Stimulated activated CD8-positive, alpha-beta memory T cell treated with anti-CD3 and anti-CD28 coated beads, Interleukin-4, amount 100 ng/mL, for 24 hours (primary cell): ENCODE data around the gene NR1H4.
"Not testable (repeated sequence)": the region's sequence is repeated elsewhere in the genome, so short reads cannot be mapped to it uniquely, and the experiment has no call there.

Experiments
- DNase-seq: peaks from one replicate; pipeline ENCODE4 v3.0.0-alpha.2; 2020; ENCODE audit warnings: low read depth

The NR1H4 gene

DNA sequence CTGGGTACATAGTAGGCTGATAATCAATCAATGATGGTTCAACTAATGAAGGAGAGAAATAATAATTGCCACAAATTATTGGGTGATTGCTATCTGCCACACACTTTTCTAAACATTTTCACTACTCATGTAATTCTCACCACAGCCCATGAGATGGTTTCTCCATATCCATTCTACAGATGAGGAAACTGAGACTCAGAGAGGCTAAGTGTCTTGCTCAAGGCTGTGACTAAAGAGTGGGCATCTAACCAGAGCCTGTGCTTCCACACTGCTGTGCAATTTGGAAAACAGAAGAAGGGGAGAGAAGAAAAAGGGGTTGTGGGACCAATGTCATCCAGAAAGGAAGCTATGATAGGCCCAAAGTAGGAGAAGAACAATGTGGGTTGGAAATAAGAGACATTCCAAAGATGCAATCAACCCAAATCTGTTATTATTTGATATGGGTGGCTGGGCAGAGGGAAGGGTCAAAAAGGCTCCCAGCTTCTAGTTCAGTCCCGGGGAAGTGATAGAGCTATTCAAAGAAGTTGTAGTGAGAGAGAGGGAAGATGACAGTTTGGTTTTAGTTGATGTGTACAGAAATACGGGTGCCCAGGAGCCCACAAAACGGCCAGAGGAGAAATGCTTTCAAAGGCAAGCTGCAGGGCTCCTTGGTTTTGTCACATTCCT lies 483 bp upstream of the NR1H4 start:
- no peak for DNase-seq

DNA sequence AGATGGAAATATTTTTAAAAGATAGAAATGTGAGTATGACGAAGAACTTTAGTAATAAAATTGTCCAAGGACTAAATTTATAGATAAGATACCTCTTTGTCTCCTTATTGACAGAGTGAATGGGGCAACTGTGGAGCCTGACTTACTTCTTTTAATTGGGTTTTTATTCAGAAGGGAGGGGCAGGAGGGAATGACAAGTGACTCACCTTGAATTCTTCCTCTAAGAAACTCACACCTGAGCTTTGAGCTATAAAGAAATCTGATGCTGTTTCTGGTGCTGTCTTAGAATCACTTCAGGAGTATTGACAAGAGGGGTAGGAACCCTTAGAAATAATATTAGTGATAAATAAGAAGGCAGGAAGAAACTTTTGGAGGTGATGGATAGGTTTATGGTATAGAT lies 951 bp downstream of the NR1H4 start:
- no peak for DNase-seq

DNA sequence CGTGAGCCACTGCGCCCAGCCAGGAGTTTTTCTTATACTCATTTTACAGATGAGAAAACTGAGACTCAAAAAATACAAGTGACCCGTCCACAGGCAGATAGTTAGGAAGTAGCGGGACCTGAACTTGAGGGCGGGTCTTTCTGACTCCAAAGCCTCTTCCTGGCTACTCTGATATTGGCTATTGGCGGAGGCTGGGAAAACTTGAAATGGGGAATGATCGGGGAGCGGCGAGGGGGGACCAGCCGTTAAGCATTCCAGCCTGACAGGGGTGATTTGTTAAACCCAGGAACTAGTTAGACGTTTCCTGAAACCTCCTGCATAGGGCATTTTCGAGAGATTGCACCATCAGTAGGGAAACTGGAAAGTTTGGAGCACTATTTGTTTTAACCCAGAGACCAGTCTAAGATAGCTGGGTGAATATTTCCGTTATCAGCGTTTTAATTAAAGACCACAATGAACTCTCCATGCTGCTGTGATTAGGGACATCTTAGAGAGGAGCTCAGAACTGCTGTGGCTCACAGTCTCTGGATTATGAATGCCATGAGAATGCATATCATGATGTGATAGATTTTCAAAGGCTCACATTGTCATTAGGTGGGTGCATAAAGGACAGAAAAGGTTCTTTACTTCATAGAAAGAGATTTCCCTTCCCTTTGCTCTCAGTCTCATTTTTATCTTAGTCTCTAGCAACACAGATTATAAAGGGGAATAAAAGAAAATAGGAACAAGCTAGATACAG lies 2.5 kb downstream of the NR1H4 start:
- DNase-seq, result no peak

DNA sequence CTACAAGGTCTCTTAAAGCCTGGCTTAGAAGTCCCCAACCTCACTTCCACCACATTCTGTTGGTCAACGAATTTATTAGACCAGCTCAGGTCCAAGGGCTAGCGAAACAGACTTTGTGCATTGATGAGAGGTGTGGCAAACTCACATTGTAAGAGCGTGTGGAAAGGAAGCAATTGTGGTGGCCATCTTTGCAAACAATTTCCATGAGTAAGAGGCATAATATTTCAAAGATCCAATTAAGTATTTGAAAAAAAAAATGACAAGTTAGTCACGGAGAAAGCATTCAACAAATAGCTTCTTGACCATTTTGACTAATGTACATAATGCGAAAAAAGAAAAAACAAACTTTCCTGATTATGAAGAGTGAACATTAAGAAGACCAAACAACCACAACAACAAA lies 7.4 kb downstream of the NR1H4 start:
- DNase-seq, result no peak

DNA sequence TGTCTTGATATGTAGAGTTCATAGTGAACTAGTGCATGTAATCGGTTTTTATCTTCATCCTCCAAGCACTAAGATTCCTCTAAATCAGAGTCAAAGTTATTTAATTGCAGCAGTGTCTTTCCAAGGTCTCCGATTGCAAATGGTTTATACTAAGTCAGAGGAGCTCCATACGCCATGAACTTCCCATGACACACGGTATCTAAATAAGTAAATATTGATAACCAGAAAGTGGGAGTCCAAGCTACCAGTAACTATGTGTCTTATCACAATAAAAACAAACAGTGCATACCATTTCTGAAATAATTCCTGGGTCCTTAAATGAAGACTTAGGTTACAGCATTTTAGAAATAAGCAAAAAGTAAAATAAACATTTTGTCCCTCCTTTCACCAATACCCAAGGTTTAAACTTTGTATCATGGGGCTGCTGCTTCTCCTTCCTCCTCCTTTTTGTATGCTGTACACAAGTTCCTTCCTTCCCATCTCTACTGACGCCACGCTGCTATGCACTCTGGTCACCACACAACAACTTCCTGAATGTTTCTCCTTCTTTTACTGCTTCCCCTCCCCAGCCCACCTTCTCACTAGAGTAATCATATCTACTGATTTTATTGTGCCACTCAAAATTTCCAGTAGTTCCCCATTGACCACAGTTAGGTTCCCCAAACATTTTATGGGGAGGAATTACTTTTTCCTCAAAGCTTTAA lies 10.7 kb downstream of the NR1H4 start:
- no peak for DNase-seq

DNA sequence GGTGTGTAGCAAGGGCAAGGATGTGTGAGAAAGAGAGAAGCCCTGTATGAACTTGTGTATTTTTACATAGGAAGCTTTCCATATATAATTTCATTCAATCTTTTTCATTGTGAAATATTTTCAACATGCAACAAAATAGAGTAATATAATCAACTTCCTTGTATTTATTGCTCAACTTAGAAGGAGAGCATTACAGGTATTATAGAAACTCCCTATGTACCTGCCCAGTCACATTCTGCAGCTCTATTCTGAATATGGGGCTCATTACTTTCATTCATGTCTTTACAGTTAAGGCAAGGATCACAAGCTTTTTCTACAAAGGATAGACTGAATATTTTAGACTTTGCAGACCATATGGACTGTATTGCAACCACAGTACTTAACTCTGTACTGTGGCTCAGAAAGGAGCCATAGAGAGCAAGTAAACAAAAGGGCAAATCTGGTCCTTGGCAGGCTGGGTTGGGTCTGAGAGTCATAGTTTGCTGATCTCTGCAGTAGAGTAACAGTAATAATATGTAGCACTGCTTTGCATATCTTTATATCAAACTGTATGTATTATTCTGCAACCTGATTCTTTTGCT lies 11.3 kb downstream of the NR1H4 start:
- DNase-seq, result no peak

DNA sequence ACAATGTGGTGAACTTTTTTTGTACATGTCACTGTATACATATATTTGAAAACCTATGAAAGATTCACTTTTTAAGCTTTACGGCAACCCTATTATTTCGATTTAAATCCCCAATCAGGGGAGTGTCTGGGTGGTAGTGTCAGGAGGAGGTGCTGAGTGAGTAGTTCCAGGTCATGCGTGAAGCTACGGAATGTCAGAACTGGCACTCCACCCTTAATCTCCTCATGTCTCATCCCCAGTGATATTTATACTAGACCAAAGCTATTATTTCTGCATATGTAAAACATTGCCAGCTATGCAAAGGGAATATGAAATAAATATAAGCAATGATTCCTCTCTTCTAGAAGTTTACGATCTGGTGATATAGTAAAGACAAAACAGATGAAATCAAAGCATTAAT lies 12.3 kb downstream of the NR1H4 start:
- DNase-seq, result no peak

DNA sequence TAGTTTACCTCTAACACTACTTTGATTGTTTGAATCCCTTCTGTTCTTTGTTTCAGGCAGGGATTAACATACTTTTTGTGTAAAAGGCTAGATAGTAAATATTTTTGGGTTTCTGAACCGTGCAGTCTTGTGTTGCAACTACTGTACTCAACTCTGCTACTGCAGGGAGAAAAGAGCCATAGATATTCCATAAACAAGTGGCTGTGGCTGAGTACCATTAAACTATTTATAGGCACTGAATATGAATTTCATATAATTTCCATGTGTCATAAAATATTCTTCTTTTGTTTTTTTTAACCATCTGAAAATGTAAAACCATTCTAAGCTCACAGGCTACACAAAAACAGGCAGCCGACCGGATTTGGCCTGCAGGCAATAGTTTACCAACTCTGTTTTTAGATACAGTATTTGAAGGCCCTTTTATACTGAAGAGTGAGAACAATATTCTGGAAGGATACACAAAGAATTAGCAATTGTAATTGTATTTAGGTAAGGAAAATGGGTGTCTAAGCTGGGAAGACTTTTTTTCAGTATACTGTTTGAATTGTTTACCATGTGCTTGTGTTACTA lies 15.7 kb downstream of the NR1H4 start:
- no peak for DNase-seq

DNA sequence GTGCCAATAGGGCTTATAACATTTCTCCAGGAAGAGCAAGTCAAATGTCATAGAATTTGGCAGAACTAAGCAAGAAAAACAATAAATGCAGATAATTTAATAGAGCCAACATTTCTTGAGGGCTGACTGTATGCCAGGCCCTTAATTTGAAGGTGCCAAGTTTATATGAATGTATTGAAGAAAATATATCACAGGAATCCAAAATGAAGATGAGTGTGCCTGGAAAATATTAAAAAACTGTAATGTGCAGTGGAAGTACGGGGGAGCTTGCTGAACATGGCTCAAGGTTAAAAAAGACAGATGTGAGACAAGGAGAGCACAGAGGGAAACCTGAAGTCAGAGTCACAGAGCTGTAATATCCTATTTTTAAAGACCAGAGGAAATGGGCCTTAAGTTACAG lies 16.4 kb downstream of the NR1H4 start:
- DNase-seq, result no peak

DNA sequence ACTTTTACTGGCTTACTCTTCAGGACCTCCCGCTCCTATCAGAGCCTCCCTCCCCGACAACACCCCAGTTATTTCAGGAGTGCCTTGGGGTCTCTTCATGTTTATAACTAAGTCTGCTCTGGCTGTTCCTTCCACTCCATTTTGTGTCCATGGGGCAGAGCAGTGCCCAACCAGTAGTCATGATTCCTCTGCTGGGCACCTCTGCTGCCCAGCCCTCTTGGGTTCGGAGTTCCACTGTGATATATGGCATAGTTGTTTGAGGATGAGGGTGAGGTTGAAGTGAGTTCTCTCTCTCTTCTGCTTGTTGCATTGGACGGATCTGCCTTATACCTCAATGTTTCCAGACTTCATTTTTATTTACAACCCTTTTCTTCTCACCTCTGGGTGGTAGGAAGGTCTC lies 17.4 kb downstream of the NR1H4 start:
- DNase-seq, result no peak

DNA sequence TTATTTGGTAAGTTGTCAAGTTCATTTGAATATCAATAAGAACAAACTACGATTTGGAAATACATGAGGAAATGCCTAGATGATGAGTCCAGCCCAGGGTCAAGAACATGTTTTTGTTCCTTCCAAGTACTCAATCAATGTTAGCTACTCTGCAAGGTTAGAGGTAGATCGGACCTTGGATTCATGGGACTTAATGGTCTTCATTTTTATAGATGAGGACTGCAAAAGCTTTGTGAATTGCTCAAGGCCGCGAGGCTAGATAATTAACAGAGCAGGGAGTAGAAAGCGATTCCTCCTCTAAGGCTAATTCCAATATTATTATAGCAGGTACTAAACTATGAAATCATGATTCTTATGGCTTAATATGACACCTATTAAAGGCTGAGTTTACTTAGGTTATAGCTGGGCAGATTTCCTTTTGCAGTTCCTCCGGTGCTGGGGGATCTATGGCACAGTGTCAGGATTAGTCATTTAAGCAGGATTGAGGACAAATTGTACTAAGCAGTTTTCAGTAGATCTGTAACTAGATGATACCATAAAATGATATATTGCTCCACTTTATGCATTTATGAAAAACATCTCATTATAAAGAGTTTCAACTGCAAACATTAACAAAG lies 19.8 kb downstream of the NR1H4 start:
- no peak for DNase-seq

DNA sequence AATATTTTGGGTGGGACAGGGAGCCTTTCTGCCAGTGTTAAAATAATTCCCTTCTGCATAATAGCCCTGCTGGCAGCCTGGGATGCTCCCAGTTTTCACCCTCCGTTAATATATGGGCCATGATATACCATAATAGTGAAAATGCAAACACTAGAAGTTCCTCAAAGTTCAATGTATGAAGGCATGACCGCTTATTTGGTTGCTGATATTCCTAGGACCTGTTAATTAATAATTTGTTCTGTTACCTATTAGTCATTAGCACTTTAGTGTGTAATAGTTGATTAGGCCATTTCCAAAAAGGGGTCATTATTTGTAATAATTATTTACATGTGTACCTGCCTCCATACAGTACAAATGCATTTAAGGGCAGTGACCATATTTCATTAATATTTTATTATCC lies 20.4 kb downstream of the NR1H4 start:
- no peak for DNase-seq

DNA sequence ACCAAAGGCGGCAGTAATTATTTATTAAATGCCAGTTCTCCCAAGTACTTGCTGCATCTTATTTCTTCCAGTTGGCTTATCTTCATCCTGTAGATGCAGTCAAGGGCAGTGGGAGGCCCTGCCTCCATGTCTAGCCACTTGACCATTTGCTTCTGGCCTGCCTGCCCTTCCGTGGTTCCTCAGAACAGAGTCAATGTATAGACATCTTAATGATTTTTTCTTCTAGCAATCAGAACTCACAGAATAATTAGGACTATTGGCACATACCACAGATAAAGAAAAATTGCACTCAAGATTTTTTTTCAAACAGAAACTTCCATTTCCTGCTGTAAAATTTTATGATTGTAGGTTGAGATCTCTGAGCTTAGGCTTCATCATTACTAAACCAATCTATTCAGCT lies 20.9 kb downstream of the NR1H4 start:
- DNase-seq, result no peak

DNA sequence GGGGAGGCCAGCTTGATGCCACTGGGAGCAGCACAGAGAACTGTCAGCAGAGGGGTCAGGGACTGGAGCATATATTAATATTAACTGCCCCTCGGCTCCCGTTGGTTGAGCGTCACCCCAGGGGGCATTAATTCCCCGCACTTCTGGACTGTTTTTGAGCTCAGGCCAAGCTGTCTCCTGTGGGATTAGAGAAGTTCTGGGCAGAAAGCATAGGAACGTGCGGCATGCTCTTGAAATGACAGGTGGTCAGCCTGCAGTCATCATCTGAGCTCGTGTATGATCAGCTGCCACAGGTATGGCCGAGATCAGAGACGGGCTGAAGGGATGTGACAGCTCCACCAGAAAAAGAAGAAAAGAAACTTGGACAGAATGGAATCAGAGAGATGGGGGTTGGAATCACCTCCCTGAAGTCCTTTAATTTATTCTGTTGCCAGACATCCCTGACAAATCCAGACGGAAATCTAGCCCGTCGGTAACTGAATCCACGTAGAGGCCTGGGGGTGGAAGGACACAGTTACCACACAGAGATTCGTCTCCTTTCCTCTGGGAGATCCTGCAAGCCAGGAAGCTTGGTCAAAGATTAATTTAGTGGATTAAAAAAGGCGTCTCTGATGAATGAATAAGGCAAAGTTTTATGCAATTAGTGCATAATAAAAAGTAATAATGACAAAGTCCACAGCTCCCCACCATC lies 23.6 kb downstream of the NR1H4 start:
- no peak for DNase-seq

DNA sequence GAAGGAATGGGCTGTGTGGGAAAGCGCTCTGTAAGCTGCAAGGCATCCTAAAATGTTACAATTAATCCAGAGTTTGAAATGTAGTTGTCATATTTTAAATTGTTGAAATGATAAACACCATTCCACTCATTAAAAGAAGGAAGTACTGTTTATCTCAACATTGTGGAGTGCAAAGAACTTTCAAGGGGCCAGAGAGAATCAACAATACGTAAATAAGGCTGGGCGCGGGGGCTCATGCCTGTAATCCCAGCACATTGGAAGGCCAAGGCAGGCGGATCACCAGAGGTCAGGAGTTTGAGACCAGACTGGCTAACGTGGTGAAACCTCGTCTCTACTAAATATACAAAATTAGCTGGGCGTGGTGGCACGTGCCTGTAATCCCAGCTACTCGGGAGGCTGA lies 24.5 kb downstream of the NR1H4 start:
- no peak for DNase-seq

DNA sequence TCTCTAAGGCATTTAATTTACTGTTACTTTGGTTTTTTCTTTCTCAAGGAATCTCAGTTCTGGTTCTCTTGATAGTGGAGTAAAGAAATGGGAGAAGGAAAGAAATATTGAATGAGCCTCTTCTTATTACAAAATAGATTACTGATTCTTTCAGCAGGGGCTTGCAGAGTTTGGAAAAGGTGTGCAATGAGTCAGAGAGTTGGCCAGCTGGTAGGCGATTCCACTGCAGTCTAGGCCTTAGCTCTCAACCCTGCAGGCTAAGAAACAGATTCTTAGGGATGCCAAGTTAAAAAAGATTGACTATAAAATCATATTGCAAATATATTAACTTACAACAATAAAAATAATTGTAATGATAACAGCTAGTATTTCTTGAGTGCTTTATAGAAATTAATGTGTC lies 25.8 kb downstream of the NR1H4 start:
- DNase-seq, result no peak

DNA sequence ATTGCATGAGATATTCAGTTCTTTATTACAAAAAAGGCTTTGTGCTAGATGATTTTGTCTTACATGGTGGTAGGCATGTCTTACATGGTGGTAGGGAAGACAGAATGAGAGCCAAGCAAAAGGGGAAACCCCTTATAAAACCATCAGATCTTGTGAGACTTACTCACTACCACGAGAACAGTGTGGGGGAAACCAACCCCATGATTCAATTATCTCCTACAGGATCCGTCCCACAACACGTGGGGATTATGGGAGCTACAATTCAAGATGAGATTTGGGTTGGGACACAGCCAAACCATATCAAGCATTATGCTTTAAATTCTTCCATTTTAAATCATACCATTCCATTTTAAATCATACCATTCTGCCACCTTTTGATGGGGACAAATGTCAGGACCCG lies 29.1 kb downstream of the NR1H4 start:
- DNase-seq, result not testable (repeated sequence)

DNA sequence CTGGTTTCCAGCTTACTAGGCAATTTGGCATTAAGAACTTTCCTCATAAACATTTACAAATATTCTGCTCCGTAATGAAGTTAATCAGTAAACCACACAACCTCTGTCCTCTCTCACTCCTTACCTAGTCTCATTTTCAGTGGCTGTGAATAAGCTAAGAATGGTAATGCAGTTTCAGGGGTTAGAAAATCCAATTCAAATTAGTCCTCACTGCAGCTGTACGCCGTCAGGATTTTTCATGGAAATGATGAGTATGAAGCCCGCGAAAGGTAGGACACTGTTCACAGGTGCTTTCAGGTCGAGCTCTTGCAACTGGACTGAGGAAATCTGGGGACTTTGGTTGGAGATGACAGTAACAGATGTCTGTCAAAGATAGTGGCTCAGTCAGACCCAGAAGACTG lies 29.6 kb downstream of the NR1H4 start:
- no peak for DNase-seq

DNA sequence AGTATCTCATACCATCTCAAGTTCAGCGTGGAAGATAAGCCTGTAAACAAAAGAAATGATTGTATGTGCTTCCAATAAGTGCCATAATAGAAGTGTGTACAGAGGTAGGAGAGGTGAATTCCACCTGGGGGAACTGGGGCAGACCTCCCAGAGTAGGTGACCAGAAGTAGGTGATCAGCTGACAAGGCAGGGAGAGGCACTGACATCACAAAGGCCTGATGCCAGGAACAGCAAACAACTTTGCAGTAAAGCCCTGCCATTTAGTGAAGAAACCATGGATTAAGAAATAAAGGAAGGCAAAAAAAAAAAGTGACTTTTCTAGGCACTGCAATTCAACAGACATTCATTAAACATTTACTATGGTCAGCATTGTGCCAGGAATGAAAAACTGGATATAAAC lies 31.1 kb downstream of the NR1H4 start:
- no peak for DNase-seq

DNA sequence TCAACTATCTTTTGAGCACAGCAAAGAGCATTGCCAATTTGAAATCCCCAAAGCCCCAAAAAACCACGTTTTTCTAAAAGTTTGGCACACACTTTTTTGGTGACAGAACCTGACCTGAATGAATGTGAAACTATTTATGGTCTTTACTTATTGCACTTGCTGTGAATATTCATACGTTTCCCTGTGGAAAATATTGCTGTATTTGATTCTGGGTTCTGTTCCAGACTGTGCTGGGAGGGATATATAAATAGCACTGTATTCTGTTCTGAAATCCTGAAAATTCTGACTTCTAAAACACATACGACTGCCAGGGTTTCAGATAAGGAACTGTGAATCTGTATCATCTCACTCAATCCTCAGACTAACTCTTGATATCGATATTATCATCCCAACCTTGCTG lies 35.1 kb downstream of the NR1H4 start:
- DNase-seq, result no peak

DNA sequence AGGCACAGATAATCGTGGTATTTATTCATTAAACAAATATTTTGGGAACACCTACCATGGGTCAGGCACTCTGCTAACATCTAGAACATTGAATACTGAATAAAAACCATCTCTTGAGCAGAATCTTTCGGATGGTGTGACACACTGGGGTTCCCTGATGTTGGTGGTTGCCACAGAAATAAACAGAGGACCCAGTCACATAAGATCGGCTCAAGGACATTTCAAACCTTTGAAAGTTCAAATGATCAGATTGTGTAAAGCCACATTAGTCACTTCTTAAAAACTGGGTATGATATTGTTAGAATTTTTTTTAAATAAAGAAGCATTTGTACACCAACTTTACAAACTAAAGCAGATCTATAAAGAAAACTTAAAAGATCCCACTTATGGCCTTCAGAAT lies 39.0 kb downstream of the NR1H4 start:
- no peak for DNase-seq

DNA sequence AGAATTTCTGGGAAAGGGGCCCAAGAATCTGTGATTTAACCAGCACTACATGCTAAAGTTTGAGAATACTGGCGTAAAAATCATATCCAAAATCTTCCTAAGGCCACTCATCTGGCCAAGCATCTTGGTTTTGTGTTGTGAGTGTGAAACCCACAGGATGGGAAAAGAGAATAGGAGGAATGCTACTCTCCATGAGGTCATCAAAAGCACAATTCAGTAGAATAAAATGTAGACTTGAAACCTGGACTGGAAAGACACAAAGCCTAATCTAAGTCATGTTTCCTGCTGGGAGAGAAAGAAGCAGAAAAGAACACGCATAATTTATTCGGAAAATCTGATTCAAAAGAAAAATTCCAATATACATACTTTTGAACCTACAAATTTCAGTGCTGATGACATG lies 42.3 kb downstream of the NR1H4 start:
- DNase-seq, result no peak
